ENCODE data around the gene ABRACL.
"Not testable (repeated sequence)": the region's sequence is repeated elsewhere in the genome, so short reads cannot be mapped to it uniquely, and the experiment has no call there.

Gene ABRACL

GRCh38 chr6:138997136-138997535 lies 31.4 kb upstream of the ABRACL start:
- DNase-seq: no peak
- no peak for TF ChIP-seq POLR2A (IDR thresholded peaks at IDR 0.05; ENCODE audit: low read length)
- TF ChIP-seq GATA1 (IDR thresholded peaks at IDR 0.05; ENCODE audit: low read depth, low read length): no peak

- no peak for DNase-seq
- TF ChIP-seq GATA1 (IDR thresholded peaks at IDR 0.05; ENCODE audit: low read depth, low read length): no peak
- no peak for TF ChIP-seq POLR2A (IDR thresholded peaks at IDR 0.05; ENCODE audit: low read length)
Measured at GRCh38 chr6:138999949-139000725, 28.4 kb upstream of the ABRACL start.

- no peak for DNase-seq
- TF ChIP-seq GATA1 (IDR thresholded peaks at IDR 0.05; ENCODE audit: low read depth, low read length) (no peak), POLR2A (IDR thresholded peaks at IDR 0.05; ENCODE audit: low read length) (no peak)
Measured at GRCh38 chr6:139003751-139004150, 24.8 kb upstream of the ABRACL start.

GRCh38 chr6:139006477-139006876 lies 22.1 kb upstream of the ABRACL start:
- no peak for DNase-seq
- TF ChIP-seq GATA1 (IDR thresholded peaks at IDR 0.05; ENCODE audit: low read depth, low read length) (no peak), POLR2A (IDR thresholded peaks at IDR 0.05; ENCODE audit: low read length) (no peak)

GRCh38 chr6:139007428-139007827 lies 21.1 kb upstream of the ABRACL start:
- DNase-seq: no peak
- TF ChIP-seq POLR2A (IDR thresholded peaks at IDR 0.05; ENCODE audit: low read length): no peak
- TF ChIP-seq GATA1 (IDR thresholded peaks at IDR 0.05; ENCODE audit: low read depth, low read length): no peak

GRCh38 chr6:139008117-139008516 lies 20.4 kb upstream of the ABRACL start:
- DNase-seq: no peak
- TF ChIP-seq POLR2A (IDR thresholded peaks at IDR 0.05; ENCODE audit: low read length) (no peak), GATA1 (IDR thresholded peaks at IDR 0.05; ENCODE audit: low read depth, low read length) (no peak)

- no peak for DNase-seq
- TF ChIP-seq POLR2A (IDR thresholded peaks at IDR 0.05; ENCODE audit: low read length) (no peak), GATA1 (IDR thresholded peaks at IDR 0.05; ENCODE audit: low read depth, low read length) (no peak)
Measured at GRCh38 chr6:139010674-139011073, 17.9 kb upstream of the ABRACL start.

GRCh38 chr6:139011980-139012379 lies 16.6 kb upstream of the ABRACL start:
- no peak for TF ChIP-seq POLR2A (IDR thresholded peaks at IDR 0.05; ENCODE audit: low read length)
- TF ChIP-seq GATA1 (IDR thresholded peaks at IDR 0.05; ENCODE audit: low read depth, low read length): no peak

GRCh38 chr6:139013185-139013800 lies 15.3 kb upstream of the ABRACL start:
- DNase-seq: no peak
- no peak for TF ChIP-seq POLR2A (IDR thresholded peaks at IDR 0.05; ENCODE audit: low read length)
- TF ChIP-seq GATA1 (IDR thresholded peaks at IDR 0.05; ENCODE audit: low read depth, low read length): no peak

More at GRCh38 chr6:139011980-139012379, 16.6 kb upstream of the ABRACL start:
- DNase-seq: no peak

- TF ChIP-seq GATA1 (IDR thresholded peaks at IDR 0.05; ENCODE audit: low read depth, low read length) (no peak), POLR2A (IDR thresholded peaks at IDR 0.05; ENCODE audit: low read length) (no peak)
- DNase-seq: no peak
Measured at GRCh38 chr6:139014945-139015344, 13.6 kb upstream of the ABRACL start.

GRCh38 chr6:139016337-139017213 lies 12.0 kb upstream of the ABRACL start:
- TF ChIP-seq GATA1 (IDR thresholded peaks at IDR 0.05; ENCODE audit: low read depth, low read length) (no peak), POLR2A (IDR thresholded peaks at IDR 0.05; ENCODE audit: low read length) (no peak)
- no peak for DNase-seq

- no peak for TF ChIP-seq GATA1 (IDR thresholded peaks at IDR 0.05; ENCODE audit: low read depth, low read length)
- TF ChIP-seq POLR2A (IDR thresholded peaks at IDR 0.05; ENCODE audit: low read length): no peak
Measured at GRCh38 chr6:139017227-139017626, 11.3 kb upstream of the ABRACL start.

GRCh38 chr6:139019722-139020121 lies 8.8 kb upstream of the ABRACL start:
- DNase-seq: no peak

More at GRCh38 chr6:139017227-139017626, 11.3 kb upstream of the ABRACL start:
- DNase-seq: no peak

GRCh38 chr6:139020689-139021088 lies 7.9 kb upstream of the ABRACL start:
- TF ChIP-seq POLR2A (IDR thresholded peaks at IDR 0.05; ENCODE audit: low read length): no peak
- no peak for TF ChIP-seq GATA1 (IDR thresholded peaks at IDR 0.05; ENCODE audit: low read depth, low read length)

More at GRCh38 chr6:139019722-139020121, 8.8 kb upstream of the ABRACL start:
- TF ChIP-seq GATA1 (IDR thresholded peaks at IDR 0.05; ENCODE audit: low read depth, low read length) (no peak), POLR2A (IDR thresholded peaks at IDR 0.05; ENCODE audit: low read length) (no peak)

GRCh38 chr6:139025416-139025815 lies 3.1 kb upstream of the ABRACL start:
- not testable (repeated sequence) for DNase-seq

More at GRCh38 chr6:139020689-139021088, 7.9 kb upstream of the ABRACL start:
- no peak for DNase-seq
